Liver (tissue), 9 donors: ENCODE measurements around the gene USP35. TPM values are rescaled to one million over a fixed set of nuclear protein-coding genes. Genes with fewer than 3 reads are reported as not detected.

ENCODE experiments used
- DNase-seq: peaks from one replicate; pipeline ENCODE4 v3.0.0-alpha.2; 2017; ENCODE audit warnings: low spot score
- H3K27ac ChIP-seq, 2 donors: one replicate each; pipeline ENCODE4 v1.7.0; 2013; ENCODE audit warnings: inconsistent platforms in 2 of 2, low read length in 2 of 2, control low read depth in 1 of 2, low read depth in 1 of 2, mild to moderate bottlenecking in 1 of 2
- H3K27me3 ChIP-seq, 4 donors: one replicate each; pipeline versions ENCODE4 v1.6.1 to v1.7.0; 2013; ENCODE audit warnings: low read length in 3 of 4, inconsistent platforms in 1 of 4, mild to moderate bottlenecking in 1 of 4, moderate library complexity in 1 of 4; ENCODE audit not compliant: control insufficient read depth in 4 of 4, insufficient read depth in 4 of 4
- H3K36me3 ChIP-seq, 4 donors: one replicate each; pipeline versions ENCODE4 v1.6.1 to v1.7.0; 2013; ENCODE audit warnings: low read length in 3 of 4, mild to moderate bottlenecking in 3 of 4, low read depth in 1 of 4, moderate library complexity in 1 of 4; ENCODE audit not compliant: control insufficient read depth in 4 of 4, insufficient read depth in 3 of 4
- H3K4me1 ChIP-seq, 4 donors: one replicate each; pipeline versions ENCODE4 v1.6.1 to v1.7.0; 2013; ENCODE audit warnings: low read length in 3 of 4, mild to moderate bottlenecking in 3 of 4, moderate library complexity in 1 of 4; ENCODE audit not compliant: control insufficient read depth in 4 of 4, insufficient read depth in 4 of 4
- H3K4me3 ChIP-seq, 3 donors: one replicate each; pipeline versions ENCODE4 v1.6.1 to v1.7.0; 2013; ENCODE audit warnings: low read length in 3 of 3, control low read depth in 1 of 3, low read depth in 1 of 3, mild to moderate bottlenecking in 1 of 3
- H3K9ac ChIP-seq, 2 donors: one replicate each; pipeline ENCODE4 v1.7.0; 2013; ENCODE audit warnings: low read length in 2 of 2, mild to moderate bottlenecking in 2 of 2, moderate library complexity in 2 of 2, control low read depth in 1 of 2, low read depth in 1 of 2
- H3K9me3 ChIP-seq, 4 donors: one replicate each; pipeline versions ENCODE4 v1.6.1 to v1.7.0; 2013; ENCODE audit warnings: low read length in 3 of 4; ENCODE audit not compliant: control insufficient read depth in 4 of 4
- FOXA1 ChIP-seq: IDR thresholded peaks from 2 replicates; pipeline ENCODE4 v1.6.1; 2016; ENCODE audit warnings: antibody characterized with exemption
- FOXA2 ChIP-seq: IDR thresholded peaks from 2 replicates; pipeline ENCODE4 v1.6.1; 2016; ENCODE audit warnings: antibody characterized with exemption
- GABPA ChIP-seq, 2 donors: IDR thresholded peaks in 1 of 2; conservative IDR thresholded peaks in 1 of 2; 2 replicates each; pipeline ENCODE4 v1.6.1; 2016; ENCODE audit warnings: antibody characterized with exemption in 2 of 2, mild to moderate bottlenecking in 1 of 2, moderate library complexity in 1 of 2
- HNF4A ChIP-seq, 2 donors: conservative IDR thresholded peaks; 2 replicates each; pipeline ENCODE4 v1.6.1; 2016; ENCODE audit warnings: antibody characterized with exemption in 2 of 2, mild to moderate bottlenecking in 2 of 2
- HNF4G ChIP-seq: IDR thresholded peaks from 2 replicates; pipeline ENCODE4 v1.6.1; 2016; ENCODE audit warnings: antibody characterized with exemption
- JUND ChIP-seq, 2 donors: IDR thresholded peaks; 2 replicates each; pipeline ENCODE4 v1.6.1; 2016; ENCODE audit warnings: antibody characterized with exemption in 2 of 2
- NR2F2 ChIP-seq: IDR thresholded peaks from 2 replicates; pipeline ENCODE4 v1.6.1; 2016; ENCODE audit warnings: antibody characterized with exemption
- RAD21 ChIP-seq, 2 donors: IDR thresholded peaks; 2 replicates each; pipeline ENCODE4 v1.6.1; 2016; ENCODE audit warnings: antibody characterized with exemption in 2 of 2, mild to moderate bottlenecking in 2 of 2
- RXRA ChIP-seq, 2 donors: IDR thresholded peaks; 2 replicates each; pipeline ENCODE4 v1.6.1; 2017 to 2018; ENCODE audit warnings: antibody characterized with exemption in 2 of 2, mild to moderate bottlenecking in 1 of 2
- SP1 ChIP-seq: IDR thresholded peaks from 2 replicates; pipeline ENCODE4 v1.6.1; 2018; ENCODE audit warnings: antibody characterized with exemption, mild to moderate bottlenecking
- TAF1 ChIP-seq: conservative IDR thresholded peaks from 2 replicates; pipeline ENCODE4 v1.6.1; 2016; ENCODE audit warnings: antibody characterized with exemption, mild to moderate bottlenecking
- YY1 ChIP-seq: IDR thresholded peaks from 2 replicates; pipeline ENCODE4 v1.6.1; 2016; ENCODE audit warnings: antibody characterized with exemption, mild to moderate bottlenecking
- WGBS: extraction: QIAGEN DNeasy Blood & Tissue Kit; methylation state at CpG from one replicate; pipeline ENCODE4 v1.1.7; 2013; 5-methylcytosine and 5-hydroxymethylcytosine counted together
- polyA plus RNA-seq, 2 donors: library from polyadenylated mRNA; stranded (reverse) in 1 of 2; unstranded in 1 of 2; fragments of 200-250 nt in 1 of 2; fragments of >200 nt in 1 of 2; fragmentation: Nextera tagmentation in 1 of 2; extraction: Ambion mirVana in 1 of 2; gene quantifications; one replicate each; pipeline versions ENCODE4 v1.2.1 to v1.2.3, GENCODE V29; 2013 to 2015
- total RNA-seq, 2 donors: library from RNA; depleted of rRNA; stranded (reverse); fragments of >200 nt; gene quantifications; one replicate each; pipeline ENCODE4 v1.2.3, GENCODE V29; 2014
- TF ChIP-seq, protein P1 (sequence below): IDR thresholded peaks from 2 replicates; pipeline ENCODE4 v1.6.1; 2016; ENCODE audit warnings: antibody characterized with exemption
- TF ChIP-seq, protein P2 (sequence below): IDR thresholded peaks from 2 replicates; pipeline ENCODE4 v1.6.1; 2016; ENCODE audit warnings: antibody characterized with exemption, mild to moderate bottlenecking
- TF ChIP-seq, protein P3 (sequence below): IDR thresholded peaks from 2 replicates; pipeline ENCODE4 v1.6.1; 2016; ENCODE audit warnings: antibody characterized with exemption
- TF ChIP-seq, protein P4 (sequence below): IDR thresholded peaks from 2 replicates; pipeline ENCODE4 v1.6.1; 2016; ENCODE audit warnings: antibody characterized with exemption
- donor health status: healthy.
- donor health status: healthy.
- donor health status: healthy.
- donor health status: healthy.
- donor health status: healthy.

The USP35 gene
- total and polyA plus RNA-seq, 4 donors: 2.3 to 11.0 (median 4.8) TPM

DNA sequence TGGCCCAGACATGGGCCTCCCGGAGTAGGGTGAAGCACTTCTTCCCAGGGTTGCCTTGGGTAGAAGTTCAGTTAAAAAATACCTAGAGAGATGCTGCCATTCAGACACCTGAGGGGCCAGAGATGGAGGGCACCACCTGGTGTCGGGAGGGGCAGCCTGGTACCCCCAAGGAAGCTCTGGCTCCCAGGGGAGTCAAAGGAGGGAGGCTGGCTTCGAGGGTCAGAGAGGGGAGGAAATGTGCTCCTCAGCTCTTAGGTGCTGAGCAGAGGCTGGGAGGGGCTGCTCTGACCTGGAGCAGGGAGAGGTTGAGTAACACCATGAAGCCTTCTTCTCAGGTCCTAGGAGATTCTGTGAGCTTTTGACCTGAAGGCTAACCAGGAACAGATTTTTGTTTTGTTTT, 1.1 kb downstream of the USP35 start:
- peak overlapping the region; percentile 95 to 97 for H3K27ac ChIP-seq

DNA sequence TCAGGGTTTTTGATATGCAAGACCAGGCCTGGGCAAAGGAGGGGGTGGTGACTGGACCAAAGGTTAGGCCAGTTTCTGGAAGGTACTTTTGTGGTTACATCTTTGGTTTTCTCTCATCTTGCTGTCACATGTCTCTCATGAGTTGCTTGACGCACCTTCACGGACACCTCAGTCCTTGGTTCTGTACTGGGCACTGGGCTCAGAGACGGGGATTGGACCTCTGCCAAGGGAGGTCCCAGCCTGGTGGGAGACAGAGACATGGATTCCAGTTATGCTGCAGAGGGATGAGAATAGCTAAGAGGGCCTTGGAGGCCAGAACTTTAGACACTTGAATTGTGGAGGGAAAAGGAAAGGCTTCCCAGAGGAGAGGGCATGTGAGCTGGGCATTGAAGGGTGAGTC, 1.7 kb downstream of the USP35 start:
- peaks cover 21 to 59% (median 49%) of the 10 kb centered on the region in 4 donors for H3K4me1 ChIP-seq
- TF ChIP-seq, protein P1, sequence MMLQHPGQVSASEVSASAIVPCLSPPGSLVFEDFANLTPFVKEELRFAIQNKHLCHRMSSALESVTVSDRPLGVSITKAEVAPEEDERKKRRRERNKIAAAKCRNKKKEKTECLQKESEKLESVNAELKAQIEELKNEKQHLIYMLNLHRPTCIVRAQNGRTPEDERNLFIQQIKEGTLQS: no peak
- TF ChIP-seq FOXA2 (no peak), TAF1 (no peak), HNF4A (conservative IDR thresholded peaks at IDR 0.05) (peak in 1 of 2 donors; percentile 7), GABPA (IDR thresholded peaks at IDR 0.05 in 1 of 2, conservative IDR thresholded peaks at IDR 0.05 in 1 of 2) (no peak), NR2F2 (no peak), RXRA (IDR thresholded peaks at IDR 0.05) (no peak), RAD21 (IDR thresholded peaks at IDR 0.05) (no peak), YY1 (no peak)
- no peak for DNase-seq
- H3K9me3 ChIP-seq: no peaks in the 10 kb centered on the region
- H3K9ac ChIP-seq: no peak overlapping the region
- H3K27me3 ChIP-seq: no peaks in the 10 kb centered on the region
- 68% methylated on average over 3 of the region's 3 CpGs for WGBS
- H3K4me3 ChIP-seq: peak overlapping the region in 1 of 3 donors; percentile 71
- H3K27ac ChIP-seq: peak overlapping the region; percentile 40 to 60
- no peaks in the 10 kb centered on the region for H3K36me3 ChIP-seq

More for the DNA sequence above, 1.1 kb downstream of the USP35 start:
- peaks cover 20 to 59% (median 50%) of the 10 kb centered on the region in 4 donors for H3K4me1 ChIP-seq
- peak overlapping the region; percentile 22 to 47 for H3K9ac ChIP-seq
- no peaks in the 10 kb centered on the region for H3K36me3 ChIP-seq
- DNase-seq: no peak
- 70% methylated on average over 3 of the region's 3 CpGs for WGBS
- H3K9me3 ChIP-seq: no peaks in the 10 kb centered on the region
- no peak for TF ChIP-seq FOXA2
- TF ChIP-seq, protein P2, sequence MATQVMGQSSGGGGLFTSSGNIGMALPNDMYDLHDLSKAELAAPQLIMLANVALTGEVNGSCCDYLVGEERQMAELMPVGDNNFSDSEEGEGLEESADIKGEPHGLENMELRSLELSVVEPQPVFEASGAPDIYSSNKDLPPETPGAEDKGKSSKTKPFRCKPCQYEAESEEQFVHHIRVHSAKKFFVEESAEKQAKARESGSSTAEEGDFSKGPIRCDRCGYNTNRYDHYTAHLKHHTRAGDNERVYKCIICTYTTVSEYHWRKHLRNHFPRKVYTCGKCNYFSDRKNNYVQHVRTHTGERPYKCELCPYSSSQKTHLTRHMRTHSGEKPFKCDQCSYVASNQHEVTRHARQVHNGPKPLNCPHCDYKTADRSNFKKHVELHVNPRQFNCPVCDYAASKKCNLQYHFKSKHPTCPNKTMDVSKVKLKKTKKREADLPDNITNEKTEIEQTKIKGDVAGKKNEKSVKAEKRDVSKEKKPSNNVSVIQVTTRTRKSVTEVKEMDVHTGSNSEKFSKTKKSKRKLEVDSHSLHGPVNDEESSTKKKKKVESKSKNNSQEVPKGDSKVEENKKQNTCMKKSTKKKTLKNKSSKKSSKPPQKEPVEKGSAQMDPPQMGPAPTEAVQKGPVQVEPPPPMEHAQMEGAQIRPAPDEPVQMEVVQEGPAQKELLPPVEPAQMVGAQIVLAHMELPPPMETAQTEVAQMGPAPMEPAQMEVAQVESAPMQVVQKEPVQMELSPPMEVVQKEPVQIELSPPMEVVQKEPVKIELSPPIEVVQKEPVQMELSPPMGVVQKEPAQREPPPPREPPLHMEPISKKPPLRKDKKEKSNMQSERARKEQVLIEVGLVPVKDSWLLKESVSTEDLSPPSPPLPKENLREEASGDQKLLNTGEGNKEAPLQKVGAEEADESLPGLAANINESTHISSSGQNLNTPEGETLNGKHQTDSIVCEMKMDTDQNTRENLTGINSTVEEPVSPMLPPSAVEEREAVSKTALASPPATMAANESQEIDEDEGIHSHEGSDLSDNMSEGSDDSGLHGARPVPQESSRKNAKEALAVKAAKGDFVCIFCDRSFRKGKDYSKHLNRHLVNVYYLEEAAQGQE: no peak
- TF ChIP-seq, protein P3, sequence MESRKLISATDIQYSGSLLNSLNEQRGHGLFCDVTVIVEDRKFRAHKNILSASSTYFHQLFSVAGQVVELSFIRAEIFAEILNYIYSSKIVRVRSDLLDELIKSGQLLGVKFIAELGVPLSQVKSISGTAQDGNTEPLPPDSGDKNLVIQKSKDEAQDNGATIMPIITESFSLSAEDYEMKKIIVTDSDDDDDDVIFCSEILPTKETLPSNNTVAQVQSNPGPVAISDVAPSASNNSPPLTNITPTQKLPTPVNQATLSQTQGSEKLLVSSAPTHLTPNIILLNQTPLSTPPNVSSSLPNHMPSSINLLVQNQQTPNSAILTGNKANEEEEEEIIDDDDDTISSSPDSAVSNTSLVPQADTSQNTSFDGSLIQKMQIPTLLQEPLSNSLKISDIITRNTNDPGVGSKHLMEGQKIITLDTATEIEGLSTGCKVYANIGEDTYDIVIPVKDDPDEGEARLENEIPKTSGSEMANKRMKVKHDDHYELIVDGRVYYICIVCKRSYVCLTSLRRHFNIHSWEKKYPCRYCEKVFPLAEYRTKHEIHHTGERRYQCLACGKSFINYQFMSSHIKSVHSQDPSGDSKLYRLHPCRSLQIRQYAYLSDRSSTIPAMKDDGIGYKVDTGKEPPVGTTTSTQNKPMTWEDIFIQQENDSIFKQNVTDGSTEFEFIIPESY: no peak
- no peak for TF ChIP-seq TAF1
- no peak for TF ChIP-seq HNF4G
- TF ChIP-seq SP1: no peak
- no peak for TF ChIP-seq JUND (IDR thresholded peaks at IDR 0.05)
- no peak for TF ChIP-seq FOXA1
- TF ChIP-seq GABPA (IDR thresholded peaks at IDR 0.05 in 1 of 2, conservative IDR thresholded peaks at IDR 0.05 in 1 of 2): no peak
- TF ChIP-seq RXRA (IDR thresholded peaks at IDR 0.05): no peak
- no peak for TF ChIP-seq NR2F2
- TF ChIP-seq, protein P4, sequence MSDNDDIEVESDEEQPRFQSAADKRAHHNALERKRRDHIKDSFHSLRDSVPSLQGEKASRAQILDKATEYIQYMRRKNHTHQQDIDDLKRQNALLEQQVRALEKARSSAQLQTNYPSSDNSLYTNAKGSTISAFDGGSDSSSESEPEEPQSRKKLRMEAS: no peak
- TF ChIP-seq, protein P1: no peak
- H3K27me3 ChIP-seq: no peaks in the 10 kb centered on the region
- peak overlapping the region in 1 of 3 donors; percentile 71 for H3K4me3 ChIP-seq
